Measurements from ENCODE around the gene C1orf35. TPM values are rescaled to one million over a fixed set of nuclear protein-coding genes. Genes with fewer than 3 reads are reported as not detected.

The C1orf35 gene
- total RNA-seq, 6 experiments from 2014 or later = 3.4 to 6.3 (median 5.2) TPM

GRCh38 chr1:228106800-228107054, 3.6 kb upstream of the C1orf35 start:
- Histone ChIP-seq H3K9me3 (no peaks in the 10 kb centered on the region), H3K27me3 (no peaks in the 10 kb centered on the region), H3K4me3 (no peak overlapping the region), H3K36me3 (peaks cover 0 to 12% (median 2%) of the 10 kb centered on the region in 4 donors), H3K4me1 (peaks cover 0 to 33% (median 4%) of the 10 kb centered on the region in 4 donors), H3K27ac (no peak overlapping the region)
- DNase-seq (peak in 1 of 3 donors; percentile 40), ATAC-seq (no peak)
- WGBS (ENCODE audit: insufficient coverage, low coverage, low lambda C conversion rate, missing lambda C conversion rate) = 100% methylated on average over 1 of the region's 9 CpGs
- intact Hi-C loops (cut with DNase I) = no loop called here
- TF ChIP-seq CTCF (IDR thresholded peaks at IDR 0.05) (no peak), POLR2A (IDR thresholded peaks at IDR 0.05) (no peak)

DNA sequence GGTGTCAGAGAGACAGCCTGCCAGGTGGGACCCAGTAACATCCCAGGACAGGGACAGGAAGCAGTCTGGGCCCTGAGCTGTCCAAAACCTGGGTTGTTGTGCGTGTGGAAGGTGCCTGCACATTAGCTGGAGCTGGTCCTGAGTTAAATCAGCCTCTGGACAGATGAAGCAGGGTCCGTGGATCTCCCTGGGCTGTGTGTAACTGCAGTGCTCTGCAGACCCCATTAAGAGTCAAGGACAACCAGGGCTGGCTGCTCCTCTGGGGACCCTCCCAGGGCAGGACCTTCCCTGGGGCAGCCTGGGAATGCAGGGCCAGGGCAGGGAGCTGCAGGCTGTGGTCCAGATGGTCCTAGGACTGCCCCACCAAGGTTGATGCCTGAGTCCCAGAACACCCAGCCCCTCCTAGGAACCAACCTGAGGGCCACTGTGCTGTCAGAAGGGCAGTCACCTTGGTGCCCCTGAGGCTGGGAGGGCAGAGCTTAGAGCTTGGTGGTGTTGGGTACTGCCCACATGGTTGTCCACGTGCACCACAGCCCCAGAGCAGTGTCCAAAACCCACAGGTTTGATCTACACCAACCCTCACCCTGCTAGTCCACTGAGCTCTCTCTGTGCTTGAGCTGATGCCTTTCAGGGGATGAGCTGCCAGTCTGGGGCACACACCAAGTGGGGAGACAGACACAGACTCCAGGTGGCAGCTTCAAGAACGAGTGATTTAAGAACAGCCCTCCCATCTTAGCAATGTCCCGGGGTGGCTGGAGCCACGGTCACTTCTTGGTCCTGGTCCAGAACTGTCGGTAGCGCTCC, 3.1 kb upstream of the C1orf35 start:
- Histone ChIP-seq H3K27me3 (no peaks in the 10 kb centered on the region), H3K27ac (no peak overlapping the region), H3K4me3 (no peak overlapping the region), H3K9me3 (no peaks in the 10 kb centered on the region), H3K4me1 (peaks cover 0 to 35% (median 4%) of the 10 kb centered on the region in 4 donors), H3K36me3 (peaks cover 0 to 12% (median 2%) of the 10 kb centered on the region in 4 donors)
- WGBS (ENCODE audit: insufficient coverage, low coverage, low lambda C conversion rate, missing lambda C conversion rate) = 100% methylated on average over 4 of the region's 8 CpGs
- ATAC-seq = no peak
- intact Hi-C loops (cut with DNase I) = no loop called here
- TF ChIP-seq POLR2A (IDR thresholded peaks at IDR 0.05) = no peak
- TF ChIP-seq CTCF (IDR thresholded peaks at IDR 0.05) = no peak
- no peak for DNase-seq

DNA sequence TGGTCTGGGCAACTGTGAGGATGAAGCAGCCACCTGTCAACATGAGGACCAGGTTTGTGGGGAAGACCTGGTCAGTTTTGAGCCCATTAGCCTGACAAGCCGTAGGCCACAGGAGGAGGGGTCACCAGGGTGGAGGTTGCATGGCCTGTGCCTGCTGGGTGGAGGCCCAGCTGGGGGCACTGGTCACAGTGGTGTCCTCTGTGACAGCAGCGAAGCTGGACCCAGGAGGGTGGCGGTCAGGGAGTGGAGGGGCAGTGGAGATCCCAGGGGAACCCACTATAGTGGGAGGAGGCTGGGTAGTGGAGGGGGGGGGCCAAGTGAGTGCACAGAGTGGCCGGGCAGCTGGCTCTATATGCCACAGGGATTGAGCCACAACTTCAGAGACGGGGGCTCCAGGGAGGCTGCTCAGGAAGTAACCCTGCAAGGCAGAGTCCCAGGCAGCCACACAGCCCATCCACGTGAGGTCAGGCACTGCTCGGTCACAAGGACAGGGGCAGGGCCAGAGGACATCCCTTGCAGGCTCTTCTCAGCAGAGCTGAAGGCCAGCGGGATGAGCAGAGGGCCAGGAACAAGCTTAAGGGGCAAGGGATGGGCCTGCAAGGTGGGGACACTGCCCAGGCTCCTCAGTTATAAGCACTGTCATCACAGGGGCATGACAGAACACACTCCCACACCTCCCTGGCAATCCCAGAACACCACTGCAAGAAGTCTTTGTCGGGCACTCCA, 2.3 kb upstream of the C1orf35 start:
- 93% methylated on average over 3 of the region's 9 CpGs for WGBS (ENCODE audit: insufficient coverage, low coverage, low lambda C conversion rate, missing lambda C conversion rate)
- Histone ChIP-seq H3K36me3 (peaks cover 0 to 12% (median 2%) of the 10 kb centered on the region in 4 donors), H3K4me1 (peaks cover 0 to 35% (median 4%) of the 10 kb centered on the region in 4 donors), H3K4me3 (no peak overlapping the region), H3K27ac (no peak overlapping the region), H3K27me3 (no peaks in the 10 kb centered on the region), H3K9me3 (no peaks in the 10 kb centered on the region)
- DNase-seq (peak in 1 of 3 donors; percentile 46), ATAC-seq (no peak)
- no peak for TF ChIP-seq POLR2A (IDR thresholded peaks at IDR 0.05)
- TF ChIP-seq CTCF (IDR thresholded peaks at IDR 0.05) = no peak
- intact Hi-C loops (cut with DNase I) = no loop called here

- TF ChIP-seq CTCF (IDR thresholded peaks at IDR 0.05) (no peak), POLR2A (IDR thresholded peaks at IDR 0.05) (no peak)
- Histone ChIP-seq H3K4me1 (peaks cover 0 to 35% (median 4%) of the 10 kb centered on the region in 4 donors), H3K9me3 (no peaks in the 10 kb centered on the region), H3K4me3 (no peak overlapping the region), H3K36me3 (peaks cover 0 to 16% (median 3%) of the 10 kb centered on the region in 4 donors), H3K27me3 (no peaks in the 10 kb centered on the region), H3K27ac (no peak overlapping the region)
- WGBS (ENCODE audit: insufficient coverage, low coverage, low lambda C conversion rate, missing lambda C conversion rate) = 27% methylated on average over 5 of the region's 7 CpGs
- ATAC-seq (peak in 1 of 4 donors; percentile 2), DNase-seq (peak; percentile 75 to 79 (median 78))
- intact Hi-C loops (cut with DNase I) = no loop called here
Observed at GRCh38 chr1:228104526-228105269, 1.6 kb upstream of the C1orf35 start.
